ENCODE results near the gene GOLIM4.

DNA sequence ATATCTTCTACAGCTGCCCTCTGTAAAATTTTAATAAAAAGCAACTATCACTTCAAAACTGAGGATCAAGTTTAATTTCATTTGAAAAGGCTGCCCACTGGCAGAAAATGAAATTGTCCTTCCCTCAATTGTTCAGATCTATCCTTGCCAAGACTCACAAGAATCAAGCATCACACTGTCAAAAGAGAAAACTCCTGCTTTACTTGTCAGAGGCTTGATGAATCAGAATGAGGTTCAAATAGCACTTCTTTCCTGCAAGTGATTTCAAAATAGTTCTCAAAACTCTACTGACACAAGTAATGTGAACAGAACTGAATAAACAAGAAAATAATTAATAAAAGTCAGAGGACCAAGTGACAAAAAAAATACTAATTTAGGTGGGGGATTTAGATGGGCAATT lies 70.6 kb downstream of the GOLIM4 start:
- TF ChIP-seq GLIS3 (CRISPR knock-in tag; IDR thresholded peaks at IDR 0.05) (no peak), ZFP3 (CRISPR knock-in tag; IDR thresholded peaks at IDR 0.05) (no peak), RARB (CRISPR knock-in tag; IDR thresholded peaks at IDR 0.05) (no peak), POU6F1 (CRISPR knock-in tag; IDR thresholded peaks at IDR 0.05; ENCODE audit: borderline replicate concordance, low read depth) (no peak), OSR1 (CRISPR knock-in tag; IDR thresholded peaks at IDR 0.05) (no peak), ARNTL (CRISPR knock-in tag; IDR thresholded peaks at IDR 0.05; ENCODE audit: borderline replicate concordance, low read depth) (no peak), ESRRG (CRISPR knock-in tag; IDR thresholded peaks at IDR 0.05) (no peak), ZNF565 (CRISPR knock-in tag; conservative IDR thresholded peaks at IDR 0.05; ENCODE audit: low read depth) (no peak), ZNF8 (CRISPR knock-in tag; IDR thresholded peaks at IDR 0.05) (no peak), ISL1 (CRISPR knock-in tag; IDR thresholded peaks at IDR 0.05) (no peak), BACH2 (CRISPR knock-in tag; IDR thresholded peaks at IDR 0.05; ENCODE audit: borderline replicate concordance) (no peak)
- TF ChIP-seq, protein P1, sequence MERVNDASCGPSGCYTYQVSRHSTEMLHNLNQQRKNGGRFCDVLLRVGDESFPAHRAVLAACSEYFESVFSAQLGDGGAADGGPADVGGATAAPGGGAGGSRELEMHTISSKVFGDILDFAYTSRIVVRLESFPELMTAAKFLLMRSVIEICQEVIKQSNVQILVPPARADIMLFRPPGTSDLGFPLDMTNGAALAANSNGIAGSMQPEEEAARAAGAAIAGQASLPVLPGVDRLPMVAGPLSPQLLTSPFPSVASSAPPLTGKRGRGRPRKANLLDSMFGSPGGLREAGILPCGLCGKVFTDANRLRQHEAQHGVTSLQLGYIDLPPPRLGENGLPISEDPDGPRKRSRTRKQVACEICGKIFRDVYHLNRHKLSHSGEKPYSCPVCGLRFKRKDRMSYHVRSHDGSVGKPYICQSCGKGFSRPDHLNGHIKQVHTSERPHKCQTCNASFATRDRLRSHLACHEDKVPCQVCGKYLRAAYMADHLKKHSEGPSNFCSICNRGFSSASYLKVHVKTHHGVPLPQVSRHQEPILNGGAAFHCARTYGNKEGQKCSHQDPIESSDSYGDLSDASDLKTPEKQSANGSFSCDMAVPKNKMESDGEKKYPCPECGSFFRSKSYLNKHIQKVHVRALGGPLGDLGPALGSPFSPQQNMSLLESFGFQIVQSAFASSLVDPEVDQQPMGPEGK (CRISPR knock-in tag; IDR thresholded peaks at IDR 0.05; ENCODE audit: borderline replicate concordance) = no peak
- TF ChIP-seq, protein P2, sequence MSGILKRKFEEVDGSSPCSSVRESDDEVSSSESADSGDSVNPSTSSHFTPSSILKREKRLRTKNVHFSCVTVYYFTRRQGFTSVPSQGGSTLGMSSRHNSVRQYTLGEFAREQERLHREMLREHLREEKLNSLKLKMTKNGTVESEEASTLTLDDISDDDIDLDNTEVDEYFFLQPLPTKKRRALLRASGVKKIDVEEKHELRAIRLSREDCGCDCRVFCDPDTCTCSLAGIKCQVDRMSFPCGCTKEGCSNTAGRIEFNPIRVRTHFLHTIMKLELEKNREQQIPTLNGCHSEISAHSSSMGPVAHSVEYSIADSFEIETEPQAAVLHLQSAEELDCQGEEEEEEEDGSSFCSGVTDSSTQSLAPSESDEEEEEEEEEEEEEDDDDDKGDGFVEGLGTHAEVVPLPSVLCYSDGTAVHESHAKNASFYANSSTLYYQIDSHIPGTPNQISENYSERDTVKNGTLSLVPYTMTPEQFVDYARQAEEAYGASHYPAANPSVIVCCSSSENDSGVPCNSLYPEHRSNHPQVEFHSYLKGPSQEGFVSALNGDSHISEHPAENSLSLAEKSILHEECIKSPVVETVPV (CRISPR knock-in tag; IDR thresholded peaks at IDR 0.05) = no peak
- TF ChIP-seq, protein P3, sequence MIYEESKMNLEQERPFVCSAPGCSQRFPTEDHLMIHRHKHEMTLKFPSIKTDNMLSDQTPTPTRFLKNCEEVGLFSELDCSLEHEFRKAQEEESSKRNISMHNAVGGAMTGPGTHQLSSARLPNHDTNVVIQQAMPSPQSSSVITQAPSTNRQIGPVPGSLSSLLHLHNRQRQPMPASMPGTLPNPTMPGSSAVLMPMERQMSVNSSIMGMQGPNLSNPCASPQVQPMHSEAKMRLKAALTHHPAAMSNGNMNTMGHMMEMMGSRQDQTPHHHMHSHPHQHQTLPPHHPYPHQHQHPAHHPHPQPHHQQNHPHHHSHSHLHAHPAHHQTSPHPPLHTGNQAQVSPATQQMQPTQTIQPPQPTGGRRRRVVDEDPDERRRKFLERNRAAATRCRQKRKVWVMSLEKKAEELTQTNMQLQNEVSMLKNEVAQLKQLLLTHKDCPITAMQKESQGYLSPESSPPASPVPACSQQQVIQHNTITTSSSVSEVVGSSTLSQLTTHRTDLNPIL (CRISPR knock-in tag; IDR thresholded peaks at IDR 0.05; ENCODE audit: low read depth) = no peak

Measured in SK-N-SH treated with all-trans-retinoic acid at 6 μM for 48 hours (cell line).